PC-3 (cell line): ENCODE data around the gene ALDH5A1. TPM values are rescaled to one million over a fixed set of nuclear protein-coding genes. Genes with fewer than 3 reads are reported as not detected.
A peak's percentile ranks its signal among the peaks of the same experiment; 100 is the strongest.

Experiments used
- ATAC-seq: fragments of 200-7000 bp; cut with Tn5 transposase; 2 replicates; pipeline ENCODE4 v1.9.1; 2020; ENCODE audit warnings: mild to moderate bottlenecking, moderate library complexity
- BruUV-seq: library from RNA; stranded (reverse); fragments of 400-500 nt; replicated peaks from 2 replicates; lab custom pipeline; 2021; lab: Mats Ljungman, UMichigan
- CTCF ChIA-PET: fragments of 300-600 bp; sonication (Branson Sonifier 250); formaldehyde crosslinking; loops from one replicate; lab custom pipeline; 2022; ENCODE audit warnings: antibody characterized with exemption; lab: Charles Lee
- POLR2A ChIA-PET: fragments of 300-600 bp; sonication (Branson Sonifier 250); formaldehyde crosslinking; loops from one replicate; lab custom pipeline; 2022; ENCODE audit warnings: antibody characterized with exemption; ENCODE audit not compliant: unreplicated experiment; lab: Charles Lee
- DNase-seq: peaks from one replicate; pipeline ENCODE4 v3.0.0-alpha.2; 2015
- H2AFZ ChIP-seq: fragments of 300-600 bp; sonication (generic); 2 replicates; pipeline ENCODE4 v1.6.0; 2016; ENCODE audit warnings: antibody characterized with exemption, low read length
- H3F3A ChIP-seq: fragments of 300-600 bp; sonication (generic); one replicate; pipeline ENCODE4 v1.6.0; 2017; ENCODE audit warnings: antibody characterized with exemption, low read length, control low read depth, mild to moderate bottlenecking; ENCODE audit not compliant: unreplicated experiment
- H3K27ac ChIP-seq: fragments of 300-600 bp; sonication (generic); 2 replicates; pipeline ENCODE4 v1.5.1; 2016; ENCODE audit warnings: mild to moderate bottlenecking, low read length
- H3K27me3 ChIP-seq: fragments of 300-600 bp; sonication (generic); 2 replicates; pipeline ENCODE4 v1.6.1; 2016; ENCODE audit warnings: low read length, mixed read lengths
- H3K36me3 ChIP-seq: fragments of 300-600 bp; sonication (generic); 2 replicates; pipeline ENCODE4 v1.6.1; 2016; ENCODE audit warnings: low read depth, mixed run types, low read length, mixed read lengths
- H3K4me1 ChIP-seq: fragments of 300-600 bp; sonication (generic); 2 replicates; pipeline ENCODE4 v1.5.1; 2016; ENCODE audit warnings: low read length; ENCODE audit not compliant: insufficient read depth
- H3K4me2 ChIP-seq: fragments of 300-600 bp; sonication (generic); 2 replicates; pipeline ENCODE4 v1.6.0; 2016; ENCODE audit warnings: low read length
- H3K4me3 ChIP-seq: fragments of 300-600 bp; sonication (generic); 2 replicates; pipeline ENCODE4 v1.5.1; 2016; ENCODE audit warnings: mild to moderate bottlenecking, low read length, mixed read lengths
- H3K79me2 ChIP-seq: fragments of 300-600 bp; sonication (generic); 2 replicates; pipeline ENCODE4 v1.6.1; 2017; ENCODE audit warnings: low read length, mixed read lengths
- H3K9ac ChIP-seq: fragments of 300-600 bp; sonication (generic); 2 replicates; pipeline ENCODE4 v1.6.0; 2016; ENCODE audit warnings: mild to moderate bottlenecking, low read length
- H3K9me2 ChIP-seq: fragments of 300-600 bp; sonication (generic); replicated peaks from 2 replicates; pipeline ENCODE4 v1.6.1; 2016; ENCODE audit warnings: mixed run types, low read length, mixed read lengths
- H3K9me3 ChIP-seq: fragments of 300-600 bp; sonication (generic); 2 replicates; pipeline ENCODE4 v1.6.1; 2016; ENCODE audit warnings: low read length, mixed read lengths
- H4K20me1 ChIP-seq: fragments of 300-600 bp; sonication (generic); 2 replicates; pipeline ENCODE4 v1.6.1; 2016; ENCODE audit warnings: low read length, mixed read lengths
- EZH2 ChIP-seq: fragments of 300-600 bp; sonication (generic); IDR thresholded peaks from one replicate; pipeline ENCODE4 v1.6.1; 2017; ENCODE audit warnings: antibody characterized with exemption, mild to moderate bottlenecking, low read length; ENCODE audit not compliant: unreplicated experiment
- EZH2phosphoT487 ChIP-seq: fragments of 300-600 bp; sonication (generic); IDR thresholded peaks from 2 replicates; pipeline ENCODE4 v1.6.1; 2018; ENCODE audit warnings: mild to moderate bottlenecking, antibody characterized with exemption, low read length, borderline replicate concordance
- intact Hi-C: fragments of 100-400 bp; cut with micrococcal nuclease; formaldehyde crosslinking; loops from 2 replicates; pipeline ENCODE4 v1.9.0; 2023
- total RNA-seq: library from RNA; depleted of rRNA; stranded (reverse); fragments of >200 nt; gene quantifications from 2 replicates; pipeline ENCODE4 v1.2.3, GENCODE V29; 2014
- TF ChIP-seq, protein P1 (sequence below): fragments of 300-600 bp; sonication (generic); conservative IDR thresholded peaks from 2 replicates; pipeline ENCODE4 v1.5.1; 2017; ENCODE audit warnings: antibody characterized with exemption, low read depth, mild to moderate bottlenecking, low read length

Gene ALDH5A1
- total RNA-seq, 1 experiment from 2014 or later, result 11.9 TPM

DNA sequence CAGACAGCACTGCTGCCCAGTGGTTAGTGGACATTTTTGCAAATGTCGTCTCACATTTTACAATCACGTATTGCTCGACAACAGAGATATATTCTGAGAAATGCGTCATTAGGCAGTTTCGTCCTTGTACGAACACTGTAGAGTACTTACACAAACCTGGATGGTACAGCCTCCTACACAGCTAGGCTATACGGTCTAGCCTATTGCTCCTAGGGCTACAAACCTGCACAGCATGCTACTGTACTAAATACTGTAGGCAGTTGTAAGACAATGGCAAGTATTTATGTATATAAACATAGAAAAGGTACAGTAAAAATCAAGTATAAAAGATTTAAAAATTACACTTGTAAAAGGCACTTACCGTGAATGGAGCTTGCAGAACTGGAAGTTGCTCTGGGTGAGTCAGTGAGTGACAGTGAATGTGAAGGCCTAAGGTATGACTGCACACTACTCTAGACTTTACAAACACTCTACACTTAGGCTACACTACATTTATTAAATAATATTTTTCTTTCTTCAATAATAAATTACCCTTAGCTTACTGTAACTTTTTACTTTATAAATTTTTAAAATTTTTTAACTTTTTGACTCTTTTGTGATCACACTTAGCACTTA is 43.1 kb downstream of the ALDH5A1 start:
- Histone ChIP-seq H3K9me3 (no peaks in the 10 kb centered on the region), H3K4me2 (peak overlapping the region; percentile 43; the same call in 1 of the 2 replicates), H3K9me2 (no peaks in the 10 kb centered on the region), H4K20me1 (no peaks in the 10 kb centered on the region), H2AFZ (no peak overlapping the region), H3K4me3 (no peak overlapping the region), H3K36me3 (no peaks in the 10 kb centered on the region), H3K4me1 (peaks cover 17% of the 10 kb centered on the region), H3K27ac (peak overlapping the region; percentile 35; the same call in 1 of the 2 replicates), H3K79me2 (no peaks in the 10 kb centered on the region), H3K27me3 (no peaks in the 10 kb centered on the region), H3K9ac (no peak overlapping the region), H3F3A (no peaks in the 10 kb centered on the region)
- ChIA-PET POLR2A (interaction anchor here (0.6 kb wide), 1 partner anchor 489 kb away, joined by 3 read pairs; no protein-coding TSS in a partner anchor), CTCF (no interaction called here)
- TF ChIP-seq, protein P1, sequence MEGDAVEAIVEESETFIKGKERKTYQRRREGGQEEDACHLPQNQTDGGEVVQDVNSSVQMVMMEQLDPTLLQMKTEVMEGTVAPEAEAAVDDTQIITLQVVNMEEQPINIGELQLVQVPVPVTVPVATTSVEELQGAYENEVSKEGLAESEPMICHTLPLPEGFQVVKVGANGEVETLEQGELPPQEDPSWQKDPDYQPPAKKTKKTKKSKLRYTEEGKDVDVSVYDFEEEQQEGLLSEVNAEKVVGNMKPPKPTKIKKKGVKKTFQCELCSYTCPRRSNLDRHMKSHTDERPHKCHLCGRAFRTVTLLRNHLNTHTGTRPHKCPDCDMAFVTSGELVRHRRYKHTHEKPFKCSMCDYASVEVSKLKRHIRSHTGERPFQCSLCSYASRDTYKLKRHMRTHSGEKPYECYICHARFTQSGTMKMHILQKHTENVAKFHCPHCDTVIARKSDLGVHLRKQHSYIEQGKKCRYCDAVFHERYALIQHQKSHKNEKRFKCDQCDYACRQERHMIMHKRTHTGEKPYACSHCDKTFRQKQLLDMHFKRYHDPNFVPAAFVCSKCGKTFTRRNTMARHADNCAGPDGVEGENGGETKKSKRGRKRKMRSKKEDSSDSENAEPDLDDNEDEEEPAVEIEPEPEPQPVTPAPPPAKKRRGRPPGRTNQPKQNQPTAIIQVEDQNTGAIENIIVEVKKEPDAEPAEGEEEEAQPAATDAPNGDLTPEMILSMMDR, result no peak
- TF ChIP-seq EZH2, result no peak
- TF ChIP-seq EZH2phosphoT487, result no peak
- DNase-seq (peak; percentile 70), ATAC-seq (peak; percentile 96)
- intact Hi-C loops, result no loop called here
- BruUV-seq, result no TSS peak

DNA sequence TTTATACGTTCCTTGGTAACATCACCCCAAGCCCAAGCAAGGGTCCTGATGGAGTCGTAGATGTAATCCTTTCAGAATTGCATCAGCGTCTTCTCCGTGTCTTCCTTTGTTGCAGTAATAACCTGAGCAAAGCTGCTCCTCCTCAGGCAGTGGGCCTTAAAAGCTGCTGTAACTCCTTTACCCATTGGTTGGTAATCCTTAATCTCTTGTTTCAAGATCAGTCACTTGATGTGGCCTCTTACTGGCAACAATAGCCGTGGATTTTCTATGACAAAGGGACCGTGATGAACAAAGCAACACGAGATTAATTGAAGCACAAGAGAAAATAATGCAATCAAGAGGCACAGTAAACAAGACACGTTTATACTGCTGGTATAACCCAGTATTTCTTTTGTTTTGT is 44.6 kb downstream of the ALDH5A1 start:
- TF ChIP-seq, protein P1, result no peak
- TF ChIP-seq EZH2 (no peak), EZH2phosphoT487 (no peak)
- no peak overlapping the region for H3K9ac ChIP-seq
- ATAC-seq, result no peak
- intact Hi-C loops, result no loop called here
- no peaks in the 10 kb centered on the region for H3K9me2 ChIP-seq
- POLR2A ChIA-PET, result no interaction called here
- DNase-seq, result no peak
- no peaks in the 10 kb centered on the region for H3K9me3 ChIP-seq
- H3K4me1 ChIP-seq, result peaks cover 17% of the 10 kb centered on the region
- no peak overlapping the region for H3K27ac ChIP-seq
- no peaks in the 10 kb centered on the region for H3F3A ChIP-seq
- H3K4me2 ChIP-seq, result no peak overlapping the region
- H3K4me3 ChIP-seq, result no peak overlapping the region
- no peaks in the 10 kb centered on the region for H3K79me2 ChIP-seq
- BruUV-seq, result no TSS peak
- CTCF ChIA-PET, result no interaction called here
- H2AFZ ChIP-seq, result no peak overlapping the region
- no peaks in the 10 kb centered on the region for H3K27me3 ChIP-seq
- H3K36me3 ChIP-seq, result no peaks in the 10 kb centered on the region
- no peaks in the 10 kb centered on the region for H4K20me1 ChIP-seq

DNA sequence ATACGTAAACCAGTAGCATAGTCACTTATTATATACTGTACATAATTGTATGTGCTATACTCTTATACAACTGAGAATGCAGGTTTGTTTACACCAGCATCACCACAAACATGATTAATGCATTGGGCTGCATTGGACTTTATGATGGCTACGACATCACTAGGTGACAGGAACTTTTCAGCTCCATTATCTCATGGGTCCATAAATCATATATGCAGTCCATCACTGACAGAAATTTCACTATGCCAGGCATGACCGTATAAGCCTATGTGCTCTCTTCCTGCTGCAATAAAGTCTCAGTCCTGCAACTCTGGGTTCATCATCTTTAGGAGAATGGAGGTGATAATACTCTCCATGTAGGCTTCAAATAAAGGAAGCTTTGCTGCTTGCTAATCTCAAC is 45.4 kb downstream of the ALDH5A1 start:
- Histone ChIP-seq H3K4me2 (no peak overlapping the region), H3F3A (no peaks in the 10 kb centered on the region), H3K4me1 (peaks cover 17% of the 10 kb centered on the region), H3K4me3 (no peak overlapping the region), H3K36me3 (no peaks in the 10 kb centered on the region), H3K9me3 (no peaks in the 10 kb centered on the region), H3K27ac (no peak overlapping the region), H3K79me2 (no peaks in the 10 kb centered on the region), H3K27me3 (no peaks in the 10 kb centered on the region), H3K9ac (no peak overlapping the region), H3K9me2 (no peaks in the 10 kb centered on the region), H4K20me1 (no peaks in the 10 kb centered on the region), H2AFZ (no peak overlapping the region)
- ChIA-PET CTCF (no interaction called here), POLR2A (no interaction called here)
- no TSS peak for BruUV-seq
- ATAC-seq (no peak), DNase-seq (peak; percentile 29)
- intact Hi-C loops, result no loop called here
- no peak for TF ChIP-seq EZH2
- TF ChIP-seq, protein P1, result no peak
- TF ChIP-seq EZH2phosphoT487, result no peak
